ENCODE data around the gene TMEM266. TPM values are rescaled to one million over a fixed set of nuclear protein-coding genes. Genes with fewer than 3 reads are reported as not detected.

The TMEM266 gene
- total RNA-seq, 6 donors from 2014 or later: 0.59 to 2.4 (median 1.2) TPM; not detected in 1

- WGBS, 2 donors: 85 to 97% methylated on average over 5 to 7 of the region's 7 CpGs
- Histone ChIP-seq H3K9me3 (no peaks in the 10 kb centered on the region), H3K4me3 (no peak overlapping the region), H3K27me3 (no peaks in the 10 kb centered on the region), H3K27ac (no peak overlapping the region), H3K36me3 (no peaks in the 10 kb centered on the region), H3K4me1 (peaks cover 10 to 20% (median 12%) of the 10 kb centered on the region in 4 donors)
- no peak for ATAC-seq (ENCODE audit: low FRiP score in 2 of 2)
- no peak for TF ChIP-seq POLR2A (IDR thresholded peaks at IDR 0.05)
- TF ChIP-seq CTCF (IDR thresholded peaks at IDR 0.05): no peak
- TF ChIP-seq EP300 (IDR thresholded peaks at IDR 0.05): no peak
- TF ChIP-seq POLR2AphosphoS5 (IDR thresholded peaks at IDR 0.05): no peak
- peak in 1 of 2 donors; percentile 33 for DNase-seq
These were observed 92.4 kb downstream of the TMEM266 start for GRCh38 chr15:76152197-76152596.

- Histone ChIP-seq H3K9me3 (no peaks in the 10 kb centered on the region), H3K27ac (no peak overlapping the region), H3K4me1 (peaks cover 6 to 12% (median 10%) of the 10 kb centered on the region in 4 donors), H3K36me3 (no peaks in the 10 kb centered on the region), H3K27me3 (no peaks in the 10 kb centered on the region), H3K4me3 (no peak overlapping the region)
- WGBS, 2 donors: 72 to 75% methylated on average over 22 to 24 of the region's 24 CpGs
- TF ChIP-seq CTCF (IDR thresholded peaks at IDR 0.05) (no peak), POLR2A (IDR thresholded peaks at IDR 0.05) (no peak), POLR2AphosphoS5 (IDR thresholded peaks at IDR 0.05) (no peak), EP300 (IDR thresholded peaks at IDR 0.05) (no peak)
- peak in 1 of 2 donors; percentile 54 for DNase-seq
- no peak for ATAC-seq (ENCODE audit: low FRiP score in 2 of 2)
These were observed 93.7 kb downstream of the TMEM266 start for GRCh38 chr15:76153241-76154197.

GRCh38 chr15:76155731-76156130 lies 95.9 kb downstream of the TMEM266 start:
- no peaks in the 10 kb centered on the region for H3K36me3 ChIP-seq
- H3K4me1 ChIP-seq: peaks cover 1 to 6% (median 2%) of the 10 kb centered on the region in 4 donors
- no peaks in the 10 kb centered on the region for H3K9me3 ChIP-seq
- no peak overlapping the region for H3K4me3 ChIP-seq
- TF ChIP-seq POLR2AphosphoS5 (IDR thresholded peaks at IDR 0.05) (no peak), EP300 (IDR thresholded peaks at IDR 0.05) (no peak), CTCF (IDR thresholded peaks at IDR 0.05) (no peak), POLR2A (IDR thresholded peaks at IDR 0.05) (no peak)
- no peak for DNase-seq
- no peak for ATAC-seq (ENCODE audit: low FRiP score in 2 of 2)
- no peaks in the 10 kb centered on the region for H3K27me3 ChIP-seq
- no peak overlapping the region for H3K27ac ChIP-seq
- 87 to 95% methylated on average over 7 of the region's 7 CpGs for whole genome bisulfite sequencing, 2 donors

GRCh38 chr15:76158226-76158625 lies 98.4 kb downstream of the TMEM266 start:
- H3K36me3 ChIP-seq: no peaks in the 10 kb centered on the region
- no peaks in the 10 kb centered on the region for H3K9me3 ChIP-seq
- TF ChIP-seq POLR2A (IDR thresholded peaks at IDR 0.05) (no peak), EP300 (IDR thresholded peaks at IDR 0.05) (no peak), POLR2AphosphoS5 (IDR thresholded peaks at IDR 0.05) (no peak), CTCF (IDR thresholded peaks at IDR 0.05) (no peak)
- 93 to 97% methylated on average over 10 of the region's 10 CpGs for WGBS, 2 donors
- H3K27ac ChIP-seq: no peak overlapping the region
- no peaks in the 10 kb centered on the region for H3K27me3 ChIP-seq
- no peak overlapping the region for H3K4me3 ChIP-seq
- H3K4me1 ChIP-seq: peaks cover 2 to 7% (median 4%) of the 10 kb centered on the region in 4 donors
- ATAC-seq (ENCODE audit: low FRiP score in 2 of 2) (no peak), DNase-seq (no peak)

All from upper lobe of left lung (tissue), 6 donors.